ENCODE results near the gene ERCC2.

The ERCC2 gene

GRCh38 chr19:45364696-45365095 lies 5.7 kb downstream of the ERCC2 start:
- TF ChIP-seq, protein P1, sequence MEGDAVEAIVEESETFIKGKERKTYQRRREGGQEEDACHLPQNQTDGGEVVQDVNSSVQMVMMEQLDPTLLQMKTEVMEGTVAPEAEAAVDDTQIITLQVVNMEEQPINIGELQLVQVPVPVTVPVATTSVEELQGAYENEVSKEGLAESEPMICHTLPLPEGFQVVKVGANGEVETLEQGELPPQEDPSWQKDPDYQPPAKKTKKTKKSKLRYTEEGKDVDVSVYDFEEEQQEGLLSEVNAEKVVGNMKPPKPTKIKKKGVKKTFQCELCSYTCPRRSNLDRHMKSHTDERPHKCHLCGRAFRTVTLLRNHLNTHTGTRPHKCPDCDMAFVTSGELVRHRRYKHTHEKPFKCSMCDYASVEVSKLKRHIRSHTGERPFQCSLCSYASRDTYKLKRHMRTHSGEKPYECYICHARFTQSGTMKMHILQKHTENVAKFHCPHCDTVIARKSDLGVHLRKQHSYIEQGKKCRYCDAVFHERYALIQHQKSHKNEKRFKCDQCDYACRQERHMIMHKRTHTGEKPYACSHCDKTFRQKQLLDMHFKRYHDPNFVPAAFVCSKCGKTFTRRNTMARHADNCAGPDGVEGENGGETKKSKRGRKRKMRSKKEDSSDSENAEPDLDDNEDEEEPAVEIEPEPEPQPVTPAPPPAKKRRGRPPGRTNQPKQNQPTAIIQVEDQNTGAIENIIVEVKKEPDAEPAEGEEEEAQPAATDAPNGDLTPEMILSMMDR (IDR thresholded peaks at IDR 0.05), result no peak

DNA sequence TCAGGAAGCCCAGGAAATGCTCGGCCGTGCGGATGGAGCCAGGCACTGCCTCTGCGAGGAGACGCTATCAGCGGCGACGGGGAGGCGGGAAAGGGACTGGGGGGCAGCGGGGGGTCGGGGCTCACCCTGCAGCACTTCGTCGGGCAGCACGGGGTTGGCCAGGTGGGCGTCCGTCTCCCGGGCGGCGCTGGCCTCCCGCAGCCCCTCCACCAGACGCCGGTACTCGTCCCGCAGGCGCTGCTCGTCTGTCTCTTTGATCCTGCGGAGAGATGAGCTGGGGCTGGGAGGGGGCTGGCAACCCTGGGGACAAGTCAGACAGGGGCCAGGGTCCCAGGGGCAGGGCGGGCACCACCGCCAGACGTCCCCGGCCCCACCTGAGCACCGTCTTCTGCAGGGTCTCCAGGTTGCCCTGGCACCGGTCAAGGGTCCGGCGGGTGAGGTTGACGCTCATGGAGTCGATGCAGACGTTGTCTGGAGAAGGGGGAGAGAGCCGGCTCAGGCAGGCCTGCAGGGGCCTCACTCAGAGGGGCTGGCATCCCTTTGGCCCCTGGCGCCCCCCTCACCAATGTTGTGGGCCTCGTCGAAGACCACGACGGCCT lies 6.4 kb downstream of the ERCC2 start:
- TF ChIP-seq, protein P1 (IDR thresholded peaks at IDR 0.05), result no peak

- TF ChIP-seq, protein P1 (IDR thresholded peaks at IDR 0.05), result no peak
These were observed 8.1 kb downstream of the ERCC2 start for GRCh38 chr19:45362291-45362690.

GRCh38 chr19:45361608-45362007 lies 8.8 kb downstream of the ERCC2 start:
- TF ChIP-seq, protein P1 (IDR thresholded peaks at IDR 0.05), result no peak

- TF ChIP-seq, protein P1 (IDR thresholded peaks at IDR 0.05), result no peak
These were observed 12.1 kb downstream of the ERCC2 start for GRCh38 chr19:45358213-45358792.

- TF ChIP-seq, protein P1 (IDR thresholded peaks at IDR 0.05), result no peak
These were observed 13.0 kb downstream of the ERCC2 start for GRCh38 chr19:45357445-45357783.

- TF ChIP-seq, protein P1 (IDR thresholded peaks at IDR 0.05), result no peak
These were observed 13.5 kb downstream of the ERCC2 start for GRCh38 chr19:45356760-45357444.
